Lung (tissue), 12 donors: Measurements from ENCODE around the gene EWSR1. TPM values are rescaled to one million over a fixed set of nuclear protein-coding genes. Genes with fewer than 3 reads are reported as not detected.

Experiments
- ATAC-seq: fragments of 200-7000 bp; cut with Tn5 transposase; one replicate; pipeline ENCODE4 v1.9.1; 2020; ENCODE audit warnings: moderate number of reproducible peaks; ENCODE audit not compliant: insufficient read depth, low FRiP score
- DNase-seq, 3 donors: peaks; one replicate each; pipeline ENCODE4 v3.0.0-alpha.2; 2013 to 2017
- H3K27ac ChIP-seq, 2 donors: one replicate each; pipeline ENCODE4 v1.5.1; 2013; ENCODE audit warnings: mild to moderate bottlenecking in 2 of 2, moderate library complexity in 2 of 2, control low read depth in 1 of 2, inconsistent platforms in 1 of 2, low read depth in 1 of 2, low read length in 1 of 2
- H3K27me3 ChIP-seq, 3 donors: one replicate each; pipeline ENCODE4 v1.5.1; 2013; ENCODE audit warnings: low read length in 2 of 3; ENCODE audit not compliant: control insufficient read depth in 3 of 3, insufficient read depth in 3 of 3
- H3K36me3 ChIP-seq, 4 donors: one replicate each; pipeline ENCODE4 v1.5.1; 2013; ENCODE audit warnings: low read length in 4 of 4, mild to moderate bottlenecking in 1 of 4, moderate library complexity in 1 of 4; ENCODE audit not compliant: control insufficient read depth in 4 of 4, insufficient read depth in 4 of 4
- H3K4me1 ChIP-seq, 5 donors: one replicate each; pipeline ENCODE4 v1.5.1; 2013; ENCODE audit warnings: low read length in 5 of 5, mild to moderate bottlenecking in 2 of 5, moderate library complexity in 1 of 5; ENCODE audit not compliant: control insufficient read depth in 5 of 5, insufficient read depth in 5 of 5
- H3K4me3 ChIP-seq: one replicate; pipeline ENCODE4 v1.5.1; 2013; ENCODE audit warnings: mild to moderate bottlenecking, control low read depth, moderate library complexity
- H3K9ac ChIP-seq, 2 donors: one replicate each; pipeline ENCODE4 v1.5.1; 2013; ENCODE audit warnings: low read length in 2 of 2, control low read depth in 1 of 2; ENCODE audit not compliant: insufficient read depth in 1 of 2
- H3K9me3 ChIP-seq, 4 donors: one replicate each; pipeline ENCODE4 v1.5.1; 2013; ENCODE audit warnings: low read length in 3 of 4, mild to moderate bottlenecking in 1 of 4, moderate library complexity in 1 of 4; ENCODE audit not compliant: control insufficient read depth in 4 of 4, insufficient read depth in 3 of 4
- CTCF ChIP-seq: IDR thresholded peaks from 2 replicates; pipeline ENCODE4 v1.5.1; 2012; ENCODE audit warnings: mild to moderate bottlenecking; ENCODE audit errors: control extremely low read depth, extremely low read depth
- WGBS, 2 donors: extraction: QIAGEN DNeasy Blood & Tissue Kit; methylation state at CpG; one replicate each; pipeline ENCODE4 v1.1.7; 2013; 5-methylcytosine and 5-hydroxymethylcytosine counted together
- polyA plus RNA-seq, 2 donors: library from polyadenylated mRNA; stranded (reverse); fragments of 200-250 nt; gene quantifications; one replicate each; pipeline ENCODE4 v1.2.1, GENCODE V29; 2013
- total RNA-seq, 2 donors: library from RNA; depleted of rRNA in 1 of 2; stranded (reverse); fragments of >200 nt in 1 of 2; gene quantifications; one replicate each; pipeline ENCODE4 v1.2.1, GENCODE V29; 2014 to 2021
- donor health status: control.
- donor health status: control.
- donor health status: Bipolar disorder and iron deficiency.
- donor health status: healthy.
- donor health status: DM: yes; HTN: yes; CAD: no.

The EWSR1 gene
- total and polyA plus RNA-seq, 4 donors, result 115 to 215 (median 168) TPM

DNA sequence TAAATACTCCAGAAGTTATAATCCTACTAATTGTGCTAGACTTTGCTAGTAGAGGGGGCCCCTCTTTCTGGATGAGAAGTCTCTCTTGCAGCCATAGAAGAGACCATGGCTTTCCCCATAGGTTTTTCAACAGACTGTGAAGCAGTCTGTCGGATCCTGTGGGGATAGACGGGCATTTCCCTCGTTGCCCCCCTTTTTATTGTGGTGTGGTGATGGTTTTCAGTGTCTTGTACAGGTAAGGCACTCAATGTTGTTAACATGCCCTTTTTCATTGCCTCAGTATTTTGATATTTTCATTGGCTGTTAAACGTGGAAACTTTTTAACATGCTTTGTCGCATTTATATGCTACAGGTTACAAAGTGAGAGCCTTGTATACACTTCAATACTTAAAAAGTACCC is 22.0 kb downstream of the EWSR1 start:
- TF ChIP-seq CTCF, result no peak
- ATAC-seq (no peak), DNase-seq (no peak)
- Histone ChIP-seq H3K4me1 (no peaks in the 10 kb centered on the region), H3K9ac (no peak overlapping the region), H3K36me3 (peaks cover 41 to 57% (median 49%) of the 10 kb centered on the region in 4 donors), H3K27ac (no peak overlapping the region), H3K27me3 (no peaks in the 10 kb centered on the region), H3K9me3 (no peaks in the 10 kb centered on the region), H3K4me3 (no peak overlapping the region)
- 74 to 82% methylated on average over 5 of the region's 5 CpGs for WGBS, 2 donors

DNA sequence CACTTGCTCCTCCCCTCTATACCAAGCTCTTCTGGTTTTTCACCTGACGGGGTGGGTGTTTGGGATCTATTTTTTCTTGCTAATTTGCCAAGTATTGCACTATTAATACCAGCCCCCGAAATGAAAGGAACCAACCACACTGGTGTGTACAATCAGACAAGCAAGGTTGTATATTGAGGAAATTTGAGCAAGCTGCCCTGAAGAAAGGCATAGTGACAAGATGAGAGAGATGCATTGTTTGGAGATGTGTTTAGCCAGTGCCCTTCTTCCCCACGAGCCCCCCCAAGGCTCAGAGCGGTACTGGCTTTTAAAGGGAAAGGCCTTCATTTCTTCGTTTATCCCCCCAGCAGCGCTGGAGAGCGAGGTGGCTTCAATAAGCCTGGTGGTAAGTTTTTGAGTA is 23.1 kb downstream of the EWSR1 start:
- DNase-seq, result no peak
- Histone ChIP-seq H3K4me1 (no peaks in the 10 kb centered on the region), H3K36me3 (peaks cover 44 to 62% (median 58%) of the 10 kb centered on the region in 4 donors), H3K27ac (no peak overlapping the region), H3K27me3 (no peaks in the 10 kb centered on the region), H3K9me3 (no peaks in the 10 kb centered on the region), H3K4me3 (no peak overlapping the region), H3K9ac (no peak overlapping the region)
- ATAC-seq, result no peak
- no peak for TF ChIP-seq CTCF
- 83 to 84% methylated on average over 7 of the region's 7 CpGs for WGBS, 2 donors

GRCh38 chr22:29292379-29292778 is 24.3 kb downstream of the EWSR1 start:
- Histone ChIP-seq H3K4me1 (no peaks in the 10 kb centered on the region), H3K36me3 (peaks cover 44 to 69% (median 65%) of the 10 kb centered on the region in 4 donors), H3K9ac (no peak overlapping the region), H3K27me3 (no peaks in the 10 kb centered on the region), H3K9me3 (no peaks in the 10 kb centered on the region), H3K27ac (no peak overlapping the region), H3K4me3 (no peak overlapping the region)
- DNase-seq, result no peak
- no peak for ATAC-seq
- TF ChIP-seq CTCF, result no peak

DNA sequence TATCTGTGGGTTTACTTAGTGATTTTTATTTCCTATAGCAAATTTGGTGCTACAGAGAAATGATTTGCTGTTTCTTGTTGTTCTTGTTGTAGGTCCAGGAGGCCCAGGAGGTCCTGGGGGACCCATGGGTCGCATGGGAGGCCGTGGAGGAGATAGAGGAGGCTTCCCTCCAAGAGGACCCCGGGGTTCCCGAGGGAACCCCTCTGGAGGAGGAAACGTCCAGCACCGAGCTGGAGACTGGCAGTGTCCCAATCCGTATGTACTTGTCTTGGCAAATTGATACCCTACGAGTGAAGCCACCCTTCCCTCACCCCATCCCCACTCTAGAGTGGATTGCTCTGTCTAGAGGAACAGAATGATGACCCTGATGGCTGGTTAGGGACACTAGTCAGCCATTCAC is 30.6 kb downstream of the EWSR1 start:
- H3K36me3 ChIP-seq, result peaks cover 45 to 58% (median 52%) of the 10 kb centered on the region in 4 donors

More for the DNA sequence above, 30.6 kb downstream of the EWSR1 start:
- Histone ChIP-seq H3K27me3 (no peaks in the 10 kb centered on the region), H3K9me3 (no peaks in the 10 kb centered on the region), H3K4me3 (no peak overlapping the region), H3K4me1 (peaks cover 0 to 7% (median 0%) of the 10 kb centered on the region in 5 donors), H3K9ac (no peak overlapping the region), H3K27ac (no peak overlapping the region)
- no peak for ATAC-seq
- 84 to 87% methylated on average over 8 of the region's 8 CpGs for WGBS, 2 donors
- DNase-seq, result no peak
- TF ChIP-seq CTCF, result no peak
